OCI-LY3 (cell line): ENCODE data around the gene B4GALNT2.
A peak's percentile ranks its signal among the peaks of the same experiment; 100 is the strongest.

Source experiments
- H2AFZ ChIP-seq: fragments of 200-600, 300-600 bp; shearing (Covaris generic); 2 replicates; pipeline ENCODE4 v1.6.0; 2014; ENCODE audit warnings: antibody characterized with exemption, low read depth, low read length
- H3K27ac ChIP-seq: fragments of 200-600, 300-600 bp; sonication (generic); 2 replicates; pipeline ENCODE4 v1.5.1; 2014; ENCODE audit warnings: mild to moderate bottlenecking, low read length, moderate library complexity, mixed read lengths
- H3K27me3 ChIP-seq: fragments of 200-600, 300-600 bp; sonication (generic); 2 replicates; pipeline ENCODE4 v1.6.1; 2014; ENCODE audit warnings: low read depth, low read length, mixed read lengths
- H3K36me3 ChIP-seq: fragments of 200-600, 300-600 bp; sonication (generic); replicated peaks from 2 replicates; pipeline ENCODE3; 2014; ENCODE audit warnings: low read depth, low read length, mixed read lengths
- H3K4me1 ChIP-seq: fragments of 300-600, 200-600 bp; sonication (generic); 2 replicates; pipeline ENCODE4 v1.6.1; 2014; ENCODE audit warnings: low read length, mixed read lengths
- H3K4me2 ChIP-seq: fragments of 200-600, 300-600 bp; sonication (generic); 2 replicates; pipeline ENCODE4 v1.6.1; 2014; ENCODE audit warnings: low read length, mixed read lengths
- H3K4me3 ChIP-seq: fragments of 300-600, 200-600 bp; sonication (generic); 2 replicates; pipeline ENCODE4 v1.5.1; 2014; ENCODE audit warnings: antibody characterized with exemption, mild to moderate bottlenecking, low read length, moderate library complexity
- H3K79me2 ChIP-seq: fragments of 300-600, 200-600 bp; shearing (Covaris generic); 2 replicates; pipeline ENCODE4 v1.6.1; 2014; ENCODE audit warnings: mild to moderate bottlenecking, low read length, mixed read lengths
- H3K9ac ChIP-seq: fragments of 300-600, 200-600 bp; shearing (Covaris generic); 2 replicates; pipeline ENCODE4 v1.6.0; 2014; ENCODE audit warnings: mild to moderate bottlenecking, low read length, moderate library complexity
- H3K9me3 ChIP-seq: fragments of 200-600, 300-600 bp; shearing (Covaris generic); 2 replicates; pipeline ENCODE4 v1.6.1; 2014; ENCODE audit warnings: low read length, mixed read lengths; ENCODE audit not compliant: insufficient read depth
- H4K20me1 ChIP-seq: fragments of 200-600, 300-600 bp; sonication (generic); 2 replicates; pipeline ENCODE4 v1.6.1; 2016; ENCODE audit warnings: low read length, mixed read lengths; ENCODE audit not compliant: insufficient read depth
- CTCF ChIP-seq: fragments of 200-600, 300-600 bp; sonication (generic); IDR thresholded peaks from 2 replicates; pipeline ENCODE4 v1.5.1; 2014; ENCODE audit warnings: antibody characterized with exemption, low read length, low read depth
- EZH2phosphoT487 ChIP-seq: fragments of 200-600 bp; shearing (Covaris generic); IDR thresholded peaks from 2 replicates; pipeline ENCODE4 v1.6.1; 2018; ENCODE audit warnings: antibody characterized with exemption, mixed run types, low read depth

B4GALNT2 gene

GRCh38 chr17:49223517-49224197 is 91.1 kb downstream of the B4GALNT2 start:
- H4K20me1 ChIP-seq = no peaks in the 10 kb centered on the region
- no peaks in the 10 kb centered on the region for H3K79me2 ChIP-seq
- no peak overlapping the region for H3K27ac ChIP-seq
- no peaks in the 10 kb centered on the region for H3K27me3 ChIP-seq
- H3K9ac ChIP-seq = no peak overlapping the region
- no peak overlapping the region for H2AFZ ChIP-seq
- H3K4me3 ChIP-seq = no peak overlapping the region
- H3K9me3 ChIP-seq = no peaks in the 10 kb centered on the region
- H3K4me2 ChIP-seq = no peak overlapping the region
- peaks cover 19% of the 10 kb centered on the region for H3K4me1 ChIP-seq
- peaks cover 6% of the 10 kb centered on the region for H3K36me3 ChIP-seq
- peak; percentile 62 for TF ChIP-seq CTCF
- TF ChIP-seq EZH2phosphoT487 = no peak

GRCh38 chr17:49224198-49224996 is 91.8 kb downstream of the B4GALNT2 start:
- Histone ChIP-seq H3K79me2 (no peaks in the 10 kb centered on the region), H2AFZ (no peak overlapping the region), H4K20me1 (no peaks in the 10 kb centered on the region), H3K9me3 (no peaks in the 10 kb centered on the region), H3K27ac (no peak overlapping the region), H3K4me1 (peaks cover 11% of the 10 kb centered on the region), H3K4me2 (no peak overlapping the region), H3K36me3 (peaks cover 6% of the 10 kb centered on the region), H3K27me3 (no peaks in the 10 kb centered on the region), H3K4me3 (no peak overlapping the region), H3K9ac (no peak overlapping the region)
- TF ChIP-seq EZH2phosphoT487 = no peak
- no peak for TF ChIP-seq CTCF

- TF ChIP-seq CTCF (no peak), EZH2phosphoT487 (no peak)
- no peaks in the 10 kb centered on the region for H3K79me2 ChIP-seq
- H3K27ac ChIP-seq = no peak overlapping the region
- H2AFZ ChIP-seq = no peak overlapping the region
- peaks cover 6% of the 10 kb centered on the region; the same call in 1 of the 2 replicates for H3K4me1 ChIP-seq
- H3K36me3 ChIP-seq = peaks cover 6% of the 10 kb centered on the region
- no peaks in the 10 kb centered on the region for H3K27me3 ChIP-seq
- no peak overlapping the region for H3K4me2 ChIP-seq
- H4K20me1 ChIP-seq = no peaks in the 10 kb centered on the region
- no peak overlapping the region for H3K4me3 ChIP-seq
- no peaks in the 10 kb centered on the region for H3K9me3 ChIP-seq
- H3K9ac ChIP-seq = no peak overlapping the region
These were observed 92.4 kb downstream of the B4GALNT2 start for GRCh38 chr17:49224997-49225337.

GRCh38 chr17:49225554-49226236 is 93.1 kb downstream of the B4GALNT2 start:
- H3K9me3 ChIP-seq = no peaks in the 10 kb centered on the region
- no peaks in the 10 kb centered on the region for H3K79me2 ChIP-seq
- TF ChIP-seq CTCF (no peak), EZH2phosphoT487 (no peak)
- no peaks in the 10 kb centered on the region for H4K20me1 ChIP-seq
- peaks cover 8% of the 10 kb centered on the region; the same call in 1 of the 2 replicates for H3K4me1 ChIP-seq
- H3K36me3 ChIP-seq = peaks cover 3% of the 10 kb centered on the region
- H3K9ac ChIP-seq = no peak overlapping the region
- H3K4me2 ChIP-seq = no peak overlapping the region
- no peak overlapping the region for H3K27ac ChIP-seq
- no peak overlapping the region for H2AFZ ChIP-seq
- H3K4me3 ChIP-seq = no peak overlapping the region
- H3K27me3 ChIP-seq = no peaks in the 10 kb centered on the region
